ENCODE results near the gene FKBP11.

The FKBP11 gene

GRCh38 chr12:48925304-48926011 lies at the start of gene FKBP11:
Gene FKBP11, minus strand, starts transcription at chr12:48925492. Its CDS starts 64 bp downstream, at chr12:48925428.
- peak within 1 kb of the TSS; percentile 92 for H3K4me3 ChIP-seq (ENCODE audit: low read depth, low read length)
- in situ Hi-C loops (cut with HindIII; ENCODE audit: low sequenced_read_pairs) = no loop called here
- TF ChIP-seq, protein P1, sequence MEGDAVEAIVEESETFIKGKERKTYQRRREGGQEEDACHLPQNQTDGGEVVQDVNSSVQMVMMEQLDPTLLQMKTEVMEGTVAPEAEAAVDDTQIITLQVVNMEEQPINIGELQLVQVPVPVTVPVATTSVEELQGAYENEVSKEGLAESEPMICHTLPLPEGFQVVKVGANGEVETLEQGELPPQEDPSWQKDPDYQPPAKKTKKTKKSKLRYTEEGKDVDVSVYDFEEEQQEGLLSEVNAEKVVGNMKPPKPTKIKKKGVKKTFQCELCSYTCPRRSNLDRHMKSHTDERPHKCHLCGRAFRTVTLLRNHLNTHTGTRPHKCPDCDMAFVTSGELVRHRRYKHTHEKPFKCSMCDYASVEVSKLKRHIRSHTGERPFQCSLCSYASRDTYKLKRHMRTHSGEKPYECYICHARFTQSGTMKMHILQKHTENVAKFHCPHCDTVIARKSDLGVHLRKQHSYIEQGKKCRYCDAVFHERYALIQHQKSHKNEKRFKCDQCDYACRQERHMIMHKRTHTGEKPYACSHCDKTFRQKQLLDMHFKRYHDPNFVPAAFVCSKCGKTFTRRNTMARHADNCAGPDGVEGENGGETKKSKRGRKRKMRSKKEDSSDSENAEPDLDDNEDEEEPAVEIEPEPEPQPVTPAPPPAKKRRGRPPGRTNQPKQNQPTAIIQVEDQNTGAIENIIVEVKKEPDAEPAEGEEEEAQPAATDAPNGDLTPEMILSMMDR (IDR thresholded peaks at IDR 0.05; ENCODE audit: low read depth, low read length, missing control alignments) = peak; percentile 2
- DNase-seq (ENCODE audit: low read depth) = no peak

DNA sequence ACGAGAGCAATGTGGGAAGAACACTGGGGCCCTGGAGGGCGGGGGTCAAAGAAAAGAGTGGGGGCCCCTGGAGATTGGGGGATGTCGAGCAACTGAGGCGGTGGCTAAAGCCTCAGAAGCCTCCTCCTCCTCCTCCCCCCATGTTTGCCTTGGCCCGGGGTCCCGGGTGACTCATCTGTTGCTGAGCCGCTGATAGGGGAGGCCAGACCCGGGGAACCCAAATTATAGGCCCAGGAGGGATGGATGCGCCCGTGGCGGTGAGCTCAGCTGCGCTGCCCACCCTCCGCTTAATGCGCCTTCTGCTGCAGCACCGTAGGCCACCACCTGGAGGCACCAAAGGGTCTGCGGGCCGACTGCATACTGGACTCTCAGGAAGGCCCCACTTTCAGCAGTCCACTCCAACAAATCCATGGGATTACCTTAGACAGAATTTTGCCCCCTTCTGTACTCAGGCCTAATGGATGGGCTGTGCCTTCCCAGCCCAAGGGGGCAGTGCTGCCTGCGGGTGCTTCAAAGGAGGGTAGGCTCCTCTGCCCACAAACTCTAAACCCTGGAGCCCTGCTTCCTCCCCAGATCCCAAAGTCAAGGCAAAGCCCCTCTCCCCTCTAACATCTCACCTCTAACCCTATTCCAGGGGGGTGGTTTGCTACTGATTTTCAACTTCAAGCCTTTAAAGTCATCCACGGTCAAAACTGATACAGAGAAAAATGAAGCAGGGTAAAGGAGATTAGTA lies 48.8 kb upstream of the FKBP11 start:
- in situ Hi-C loops (cut with HindIII; ENCODE audit: low sequenced_read_pairs) = no loop called here
- TF ChIP-seq, protein P1 (IDR thresholded peaks at IDR 0.05; ENCODE audit: low read depth, low read length, missing control alignments) = peak; percentile 52
- H3K4me3 ChIP-seq (ENCODE audit: low read depth, low read length) = no peak overlapping the region
- DNase-seq (ENCODE audit: low read depth) = no peak

GRCh38 chr12:48973531-48973930 lies 48.2 kb upstream of the FKBP11 start:
- TF ChIP-seq, protein P1 (IDR thresholded peaks at IDR 0.05; ENCODE audit: low read depth, low read length, missing control alignments) = no peak
- in situ Hi-C loops (cut with HindIII; ENCODE audit: low sequenced_read_pairs) = no loop called here
- DNase-seq (ENCODE audit: low read depth) = no peak
- no peak overlapping the region for H3K4me3 ChIP-seq (ENCODE audit: low read depth, low read length)

GRCh38 chr12:48972952-48973483 lies 47.7 kb upstream of the FKBP11 start:
- in situ Hi-C loops (cut with HindIII; ENCODE audit: low sequenced_read_pairs) = no loop called here
- no peak overlapping the region for H3K4me3 ChIP-seq (ENCODE audit: low read depth, low read length)
- TF ChIP-seq, protein P1 (IDR thresholded peaks at IDR 0.05; ENCODE audit: low read depth, low read length, missing control alignments) = no peak
- no peak for DNase-seq (ENCODE audit: low read depth)

DNA sequence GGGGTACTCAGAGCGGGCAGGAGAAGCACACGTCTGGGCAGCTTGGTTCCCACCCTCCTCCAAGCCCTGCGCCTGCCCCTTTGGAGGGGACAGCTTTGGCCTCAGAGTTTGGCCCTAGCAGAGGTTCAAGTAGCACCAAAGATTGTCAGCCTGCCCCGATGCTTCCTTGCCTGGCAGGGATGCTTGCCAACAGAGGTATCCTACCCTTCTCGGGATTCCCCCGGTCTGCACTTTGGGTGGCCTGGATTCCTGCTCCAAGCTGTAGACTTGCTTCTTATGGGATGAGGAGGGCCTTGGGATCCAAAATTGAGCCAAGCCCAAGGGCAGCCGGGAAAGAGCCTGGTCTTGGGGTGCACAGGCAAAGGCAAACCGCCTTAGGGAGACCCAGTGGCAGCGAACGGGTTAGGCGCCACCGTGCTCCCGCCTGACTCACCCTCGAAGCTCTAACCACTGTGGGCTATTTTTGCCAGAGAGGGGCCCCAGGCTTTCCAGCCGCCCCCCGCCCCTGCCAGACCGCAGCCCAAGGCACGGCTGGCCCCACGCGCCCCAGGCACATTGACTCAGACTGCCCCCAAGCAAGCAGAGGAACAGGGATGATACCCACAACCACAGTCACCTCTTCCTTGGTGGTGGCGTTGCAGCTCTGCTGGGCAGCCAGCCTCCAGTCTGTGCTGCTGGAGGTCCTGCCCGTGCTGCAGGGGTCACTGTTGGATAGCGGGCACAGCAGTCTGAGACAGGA lies 47.1 kb upstream of the FKBP11 start:
- in situ Hi-C loops (cut with HindIII; ENCODE audit: low sequenced_read_pairs) = no loop called here
- H3K4me3 ChIP-seq (ENCODE audit: low read depth, low read length) = no peak overlapping the region
- no peak for DNase-seq (ENCODE audit: low read depth)
- TF ChIP-seq, protein P1 (IDR thresholded peaks at IDR 0.05; ENCODE audit: low read depth, low read length, missing control alignments) = no peak

GRCh38 chr12:48970702-48971334 lies 45.5 kb upstream of the FKBP11 start:
- TF ChIP-seq, protein P1 (IDR thresholded peaks at IDR 0.05; ENCODE audit: low read depth, low read length, missing control alignments) = no peak
- in situ Hi-C loops (cut with HindIII; ENCODE audit: low sequenced_read_pairs) = no loop called here
- no peak for DNase-seq (ENCODE audit: low read depth)
- H3K4me3 ChIP-seq (ENCODE audit: low read depth, low read length) = no peak overlapping the region

Data from astrocyte of the cerebellum (primary cell).